Stimulated activated CD4-positive, alpha-beta T cell treated with anti-CD3 and anti-CD28 coated beads, Interleukin-2, amount 100 ng/mL, for 24 hours (primary cell): ENCODE data around the gene S100A11.
A peak's percentile ranks its signal among the peaks of the same experiment; 100 is the strongest.

Experiments
- DNase-seq, 2 donors: peaks; one replicate each; pipeline ENCODE4 v3.0.0-alpha.2; 2020

Gene S100A11

GRCh38 chr1:152001631-152002584 lies 34.9 kb downstream of the S100A11 start:
- DNase-seq, result peak; percentile 78 to 83

- no peak for DNase-seq
Observed at GRCh38 chr1:152000964-152001630, 35.7 kb downstream of the S100A11 start.

GRCh38 chr1:151998611-151999362 lies 38.0 kb downstream of the S100A11 start:
- no peak for DNase-seq

GRCh38 chr1:151997284-151997570 lies 39.6 kb downstream of the S100A11 start:
- DNase-seq, result no peak

GRCh38 chr1:151995774-151996173 lies 41.0 kb downstream of the S100A11 start:
- no peak for DNase-seq

GRCh38 chr1:151994956-151995355 lies 41.8 kb downstream of the S100A11 start:
- DNase-seq, result no peak

GRCh38 chr1:151993734-151994496 lies 42.9 kb downstream of the S100A11 start, which contains the start of gene S100A10:
Gene S100A10 (minus strand): TSS chr1:151993859. CDS start chr1:151986230, 7,629 bp downstream.
- peak; percentile 68 to 73 for DNase-seq

- peak; percentile 45 to 46 for DNase-seq
Observed at GRCh38 chr1:151993084-151993733, 43.6 kb downstream of the S100A11 start.

GRCh38 chr1:151992303-151993083 lies 44.3 kb downstream of the S100A11 start:
- peak in 1 of 2 donors; percentile 32 for DNase-seq

- no peak for DNase-seq
Observed at GRCh38 chr1:151991663-151992302, 45.0 kb downstream of the S100A11 start.

GRCh38 chr1:151990856-151991198 lies 46.0 kb downstream of the S100A11 start:
- no peak for DNase-seq

GRCh38 chr1:151990058-151990855 lies 46.5 kb downstream of the S100A11 start:
- DNase-seq, result no peak

- DNase-seq, result peak; percentile 51 to 58
Observed at GRCh38 chr1:151989211-151989862, 47.5 kb downstream of the S100A11 start.

- no peak for DNase-seq
Observed at GRCh38 chr1:151988405-151988923, 48.3 kb downstream of the S100A11 start.

- no peak for DNase-seq
Observed at GRCh38 chr1:151986501-151987190, 50.2 kb downstream of the S100A11 start.

GRCh38 chr1:151985768-151986167 lies 51.0 kb downstream of the S100A11 start:
- no peak for DNase-seq

GRCh38 chr1:151985270-151985669 lies 51.5 kb downstream of the S100A11 start:
- no peak for DNase-seq

GRCh38 chr1:151984313-151984956 lies 52.4 kb downstream of the S100A11 start:
- DNase-seq, result peak; percentile 34 to 42
